NCI-H446 (cell line): Measurements from ENCODE around the gene SVOPL.
"Not testable (repeated sequence)": the region's sequence is repeated elsewhere in the genome, so short reads cannot be mapped to it uniquely, and the experiment has no call there.

Source experiments
- DNase-seq, 2 experiments: peaks; one replicate each; lab custom pipeline; 2025; lab: John Stamatoyannopoulos, UW

The SVOPL gene, protein sequence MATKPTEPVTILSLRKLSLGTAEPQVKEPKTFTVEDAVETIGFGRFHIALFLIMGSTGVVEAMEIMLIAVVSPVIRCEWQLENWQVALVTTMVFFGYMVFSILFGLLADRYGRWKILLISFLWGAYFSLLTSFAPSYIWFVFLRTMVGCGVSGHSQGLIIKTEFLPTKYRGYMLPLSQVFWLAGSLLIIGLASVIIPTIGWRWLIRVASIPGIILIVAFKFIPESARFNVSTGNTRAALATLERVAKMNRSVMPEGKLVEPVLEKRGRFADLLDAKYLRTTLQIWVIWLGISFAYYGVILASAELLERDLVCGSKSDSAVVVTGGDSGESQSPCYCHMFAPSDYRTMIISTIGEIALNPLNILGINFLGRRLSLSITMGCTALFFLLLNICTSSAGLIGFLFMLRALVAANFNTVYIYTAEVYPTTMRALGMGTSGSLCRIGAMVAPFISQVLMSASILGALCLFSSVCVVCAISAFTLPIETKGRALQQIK

DNA sequence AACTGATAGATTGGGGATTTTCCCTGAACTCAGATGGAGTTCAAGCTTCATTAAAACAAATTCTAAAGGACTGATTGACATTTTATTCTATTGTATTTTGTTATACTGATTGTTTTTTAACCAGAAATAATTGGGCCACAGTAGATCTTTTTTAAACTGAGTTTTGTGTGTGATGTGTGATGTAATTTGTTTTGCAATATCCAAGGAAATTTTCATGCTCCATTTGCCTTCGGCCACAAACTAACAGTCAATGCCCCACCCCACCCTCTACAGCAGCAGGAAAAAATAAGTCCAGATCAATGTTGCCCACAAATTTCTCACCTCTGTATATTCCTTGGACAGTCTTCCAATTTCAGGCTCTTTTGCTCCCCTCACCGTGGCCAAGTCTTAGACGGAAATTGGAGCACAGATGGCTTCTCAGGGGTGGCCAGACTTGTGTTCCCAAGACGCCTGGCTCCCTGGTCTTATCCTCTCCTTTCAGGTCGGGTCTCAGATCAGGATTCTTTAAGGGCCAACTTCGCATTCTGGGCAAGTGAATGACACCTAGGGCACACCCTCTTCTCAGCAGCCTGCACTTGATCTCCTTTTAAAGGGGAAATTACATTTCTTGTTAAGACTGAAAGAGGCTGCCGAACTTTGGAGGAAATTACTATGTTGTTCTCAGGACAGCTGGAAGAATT is at the start of gene SVOPL:
Gene SVOPL (minus strand): TSS at position 506 of the 680 bp plus-strand sequence. CDS start 22,317 bp downstream, outside the sequence.
- DNase-seq = no peak

GRCh38 chr7:138750473-138750872 is 49.3 kb upstream of the SVOPL start:
- no peak for DNase-seq

GRCh38 chr7:138749960-138750359 is 48.8 kb upstream of the SVOPL start:
- no peak for DNase-seq

- DNase-seq = no peak
These were observed 47.5 kb upstream of the SVOPL start for GRCh38 chr7:138748666-138749065.

GRCh38 chr7:138746073-138746472 is 44.9 kb upstream of the SVOPL start:
- no peak for DNase-seq

DNA sequence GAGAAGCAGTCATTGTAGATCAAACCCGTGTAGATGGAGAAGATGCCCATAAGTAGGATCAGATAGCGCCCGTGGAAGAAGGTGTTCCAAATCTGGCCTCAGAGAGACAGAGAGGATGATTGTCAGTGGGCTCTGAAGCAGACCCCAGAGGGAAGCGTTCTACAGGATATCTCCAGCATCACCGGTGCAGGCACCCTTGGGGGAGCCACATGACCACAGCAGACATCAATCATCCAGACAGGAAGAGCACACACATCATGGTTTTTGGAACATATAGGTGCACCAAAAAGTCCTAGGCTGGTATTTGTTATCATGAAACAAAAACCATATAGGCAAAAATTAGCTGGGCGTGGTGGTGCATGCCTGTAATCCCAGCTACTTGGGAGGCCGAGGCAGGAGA is 44.0 kb upstream of the SVOPL start:
- no peak for DNase-seq

DNA sequence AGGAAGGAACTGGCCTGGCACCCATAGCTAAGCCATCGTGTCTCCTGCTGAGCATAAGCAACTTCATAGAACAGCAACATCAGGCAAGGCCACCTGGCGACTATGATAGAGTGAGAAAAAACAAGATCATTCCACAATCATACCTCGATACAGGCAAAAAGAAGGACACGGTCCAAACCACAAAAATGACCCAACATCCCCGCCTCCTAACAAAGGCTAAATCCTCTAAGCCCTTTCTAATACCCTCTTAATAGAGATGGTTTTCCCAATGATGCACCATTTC is 40.2 kb upstream of the SVOPL start:
- DNase-seq = no peak

- DNase-seq = no peak
These were observed 38.7 kb upstream of the SVOPL start for GRCh38 chr7:138739859-138740258.

DNA sequence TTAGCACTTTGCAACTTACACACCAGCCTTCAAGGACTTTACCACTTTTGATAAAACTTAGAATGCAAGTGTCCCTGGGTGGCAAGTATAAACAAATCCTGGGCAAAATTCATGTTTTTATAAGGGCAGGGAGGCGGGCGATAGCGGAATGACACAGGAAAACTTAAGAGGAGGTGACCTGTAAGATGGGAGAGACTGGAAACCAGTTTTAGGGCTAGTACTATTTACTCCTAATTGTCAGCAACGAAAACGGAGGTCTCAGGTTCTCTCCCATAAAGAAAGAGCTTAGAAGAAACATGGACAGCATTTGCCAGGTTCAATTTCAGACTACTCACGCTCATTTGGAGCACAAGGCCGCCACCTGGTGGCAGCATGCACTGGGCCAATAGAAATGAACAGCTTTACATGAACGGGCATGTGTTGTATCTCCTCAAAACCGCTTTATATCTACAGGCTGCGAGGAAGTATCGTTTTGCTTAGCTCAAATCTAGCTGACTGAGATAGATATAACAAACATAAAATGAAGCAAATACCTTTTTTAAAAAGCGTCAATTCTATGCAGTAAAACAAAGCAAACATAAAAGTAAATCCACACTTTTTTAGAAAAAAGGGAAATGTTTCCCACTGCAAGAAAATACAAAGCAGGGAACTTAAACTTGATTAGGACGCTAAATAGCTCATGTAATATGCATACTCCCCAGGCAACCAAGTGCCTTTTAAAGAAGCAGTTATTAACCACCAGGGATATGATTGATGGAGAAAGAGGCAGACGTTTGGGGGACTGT is 37.6 kb upstream of the SVOPL start:
- peak; percentile 74 to 88 for DNase-seq

DNA sequence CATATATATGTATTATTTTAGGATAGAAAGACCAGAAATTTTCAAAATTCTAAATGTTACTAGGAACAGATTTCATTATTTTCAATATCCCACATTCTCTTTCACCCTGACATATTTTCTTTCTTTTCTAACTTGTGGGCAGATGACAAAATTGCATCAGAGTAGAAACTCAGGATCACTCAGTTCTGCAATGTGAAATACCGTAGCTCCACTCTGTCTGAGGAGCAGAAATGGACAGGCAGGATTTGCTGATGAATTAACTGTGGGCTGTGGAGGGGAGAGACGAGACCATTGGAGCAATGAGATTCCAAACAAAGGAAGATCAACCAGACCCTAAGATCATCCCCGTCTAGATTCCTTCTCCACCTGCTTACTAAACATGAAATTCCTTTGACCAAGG is 37.0 kb upstream of the SVOPL start:
- no peak for DNase-seq

DNA sequence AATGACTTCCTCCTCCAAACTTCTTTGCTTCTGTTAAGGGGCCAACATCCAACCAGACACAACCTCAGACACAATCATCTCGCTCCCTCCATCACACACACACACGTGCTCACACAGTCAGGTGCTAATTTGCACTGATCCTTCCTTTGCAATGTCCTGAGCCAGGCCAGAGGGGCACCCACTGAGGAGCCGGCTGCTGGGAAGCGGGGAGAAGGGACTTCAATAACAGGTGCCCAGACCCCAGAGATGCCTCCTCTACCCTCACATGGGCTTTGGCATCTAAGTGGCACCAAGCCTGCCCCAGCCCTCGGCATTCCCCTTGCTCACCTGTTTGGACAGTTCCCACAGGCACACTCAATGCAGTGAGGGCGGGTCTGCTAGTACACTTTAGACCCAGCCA is 34.2 kb upstream of the SVOPL start:
- no peak for DNase-seq

DNA sequence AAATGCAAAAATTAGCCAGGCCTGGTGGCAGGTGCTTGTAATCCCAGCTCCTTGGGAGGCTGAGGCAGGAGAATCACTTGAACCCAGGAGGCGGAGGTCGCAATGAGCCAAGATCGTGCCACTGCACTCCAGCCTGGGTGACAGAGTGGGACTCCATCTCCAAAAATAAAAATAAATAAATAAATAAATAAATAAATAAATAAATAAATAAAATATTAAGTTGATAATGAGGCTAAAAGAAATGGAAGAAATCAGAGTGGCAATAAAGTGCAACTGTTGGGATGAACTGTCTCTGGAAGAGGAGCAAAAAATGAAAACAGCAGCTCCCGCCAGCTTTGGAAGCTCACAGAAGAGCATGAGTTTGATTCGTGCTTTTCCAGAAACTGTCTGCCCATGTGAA is 30.6 kb upstream of the SVOPL start:
- not testable (repeated sequence) for DNase-seq

DNA sequence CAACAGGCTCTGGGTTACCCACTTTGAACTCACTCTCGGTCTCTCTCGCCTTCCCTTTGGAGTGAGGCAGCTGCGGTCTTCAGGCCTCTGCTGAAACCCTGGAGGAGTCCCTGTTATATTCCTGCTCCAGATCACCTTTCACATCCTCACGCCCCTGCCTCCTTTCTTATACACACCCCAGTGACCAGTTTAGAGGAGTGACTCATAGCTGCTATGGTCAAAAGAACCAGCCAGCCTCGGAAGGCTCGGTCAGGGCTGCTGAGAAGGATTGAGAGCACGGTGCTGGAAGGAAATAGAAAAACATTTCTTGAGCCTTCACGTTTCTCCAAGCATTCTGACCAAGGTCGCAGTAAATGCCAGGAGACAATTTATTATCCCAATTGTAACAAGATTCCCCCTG is 28.3 kb upstream of the SVOPL start:
- no peak for DNase-seq

- DNase-seq = no peak
These were observed 26.4 kb upstream of the SVOPL start for GRCh38 chr7:138727336-138728099.

- no peak for DNase-seq
These were observed 25.1 kb upstream of the SVOPL start for GRCh38 chr7:138726288-138726687.

DNA sequence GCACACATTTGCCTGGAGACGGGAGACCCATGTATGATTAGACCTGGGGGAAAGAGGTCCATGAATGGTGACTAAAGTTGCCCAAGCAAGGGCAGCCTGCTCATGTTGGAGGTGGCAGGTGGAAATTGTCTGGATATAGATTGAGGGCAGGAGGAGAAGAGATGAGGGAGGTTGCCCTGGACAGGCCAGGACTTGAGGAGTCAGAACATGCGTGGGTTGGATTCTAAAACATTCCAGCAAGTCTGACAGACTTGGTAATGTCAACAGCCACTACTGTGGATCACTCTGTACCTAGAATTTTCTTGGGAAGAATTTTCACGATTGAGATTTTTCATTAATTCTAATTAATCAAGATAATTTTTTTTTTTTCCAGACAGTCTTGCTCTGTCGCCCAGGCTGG is 19.1 kb upstream of the SVOPL start:
- no peak for DNase-seq

- no peak for DNase-seq
These were observed 15.7 kb upstream of the SVOPL start for GRCh38 chr7:138716889-138717288.

DNA sequence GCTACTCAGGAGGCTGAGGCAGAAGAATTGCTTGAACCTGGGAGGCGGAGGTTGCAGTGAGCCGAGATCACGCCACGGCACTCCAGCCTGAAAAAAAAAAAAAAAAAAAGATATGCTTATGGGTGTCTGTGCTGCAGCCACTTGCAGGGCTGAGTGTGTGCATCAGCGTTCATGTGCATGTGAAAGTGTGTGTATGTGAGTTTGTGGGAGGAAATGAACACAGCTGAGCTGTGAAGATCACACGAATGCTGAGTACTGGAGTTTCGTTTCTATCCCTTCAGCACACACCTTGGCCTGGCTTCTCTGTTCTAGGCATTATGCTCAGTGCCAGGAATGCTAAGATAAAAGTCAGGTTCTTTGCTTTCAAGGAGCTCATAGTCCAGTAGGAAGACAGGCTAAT is 12.0 kb upstream of the SVOPL start:
- DNase-seq = no peak

- DNase-seq = no peak
These were observed 11.5 kb upstream of the SVOPL start for GRCh38 chr7:138712652-138713051.

- DNase-seq = no peak
These were observed 9.6 kb upstream of the SVOPL start for GRCh38 chr7:138710536-138711385.

DNA sequence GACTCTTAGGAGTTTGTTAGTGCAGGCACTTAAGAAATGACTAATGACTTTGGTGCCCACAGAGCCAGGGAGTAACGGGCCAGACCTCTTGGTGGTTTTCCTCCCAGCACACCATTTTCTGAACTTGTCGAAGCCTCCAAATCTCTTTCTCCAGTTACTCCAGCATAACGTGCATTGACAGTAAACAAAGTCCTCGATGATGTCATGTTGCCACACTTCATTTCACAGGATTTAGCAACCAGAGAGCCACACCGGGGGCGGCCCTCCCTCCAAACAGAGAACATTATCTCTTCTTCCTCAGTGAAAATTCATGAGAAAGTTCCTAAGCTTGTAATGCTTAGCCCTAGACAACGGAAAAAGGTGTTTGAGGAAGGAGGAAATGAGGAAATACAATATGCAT is 4.0 kb upstream of the SVOPL start:
- no peak for DNase-seq
